HCT116 (cell line): ENCODE results near the gene DNASE1L1.

ENCODE experiments used
- EGR1 ChIP-seq: IDR thresholded peaks from 2 replicates; pipeline ENCODE4 v1.6.1; 2012; ENCODE audit warnings: low read depth
- JUND ChIP-seq: IDR thresholded peaks from 2 replicates; pipeline ENCODE4 v1.6.1; 2012
- POLR2A ChIP-seq: IDR thresholded peaks from 2 replicates; pipeline ENCODE4 v1.7.0; 2011; ENCODE audit warnings: borderline replicate concordance; ENCODE audit not compliant: insufficient read depth, insufficient read length; ENCODE audit errors: extremely low read depth
- POLR2AphosphoS5 ChIP-seq: IDR thresholded peaks from 2 replicates; pipeline ENCODE4 v1.6.1; 2011; ENCODE audit warnings: mild to moderate bottlenecking, low read depth, low read length, moderate library complexity
- RAD21 ChIP-seq: IDR thresholded peaks from 2 replicates; pipeline ENCODE4 v1.6.1; 2012; ENCODE audit warnings: low read depth, mild to moderate bottlenecking
- REST ChIP-seq: IDR thresholded peaks from 2 replicates; pipeline ENCODE4 v1.6.1; 2012; ENCODE audit warnings: low read depth
- SRF ChIP-seq: IDR thresholded peaks from 2 replicates; pipeline ENCODE4 v1.6.1; 2012; ENCODE audit warnings: low read depth
- YY1 ChIP-seq: IDR thresholded peaks from 2 replicates; pipeline ENCODE4 v1.6.1; 2011; ENCODE audit warnings: low read length, low read depth, moderate library complexity, mild to moderate bottlenecking; ENCODE audit not compliant: insufficient replicate concordance; ENCODE audit errors: extremely low read depth
- TF ChIP-seq, protein P1 (sequence below): IDR thresholded peaks from 2 replicates; pipeline ENCODE4 v1.6.1; 2012
- TF ChIP-seq, protein P2 (sequence below), 3 experiments: fragments of 200-600 bp in 1 of 3; sonication (generic) in 1 of 3; IDR thresholded peaks in 2 of 3; conservative IDR thresholded peaks in 1 of 3; 2 replicates each; pipeline ENCODE4 v1.5.1; 2012 to 2017; ENCODE audit warnings: low read depth in 2 of 3, low read length in 2 of 3, antibody characterized with exemption in 1 of 3, borderline replicate concordance in 1 of 3, control low read depth in 1 of 3, mild to moderate bottlenecking in 1 of 3, mixed read lengths in 1 of 3, mixed run types in 1 of 3, moderate library complexity in 1 of 3; ENCODE audit not compliant: insufficient read depth in 1 of 3

GRCh38 chrX:154375156-154375504 is 33.9 kb downstream of the DNASE1L1 start:
- TF ChIP-seq, protein P1, sequence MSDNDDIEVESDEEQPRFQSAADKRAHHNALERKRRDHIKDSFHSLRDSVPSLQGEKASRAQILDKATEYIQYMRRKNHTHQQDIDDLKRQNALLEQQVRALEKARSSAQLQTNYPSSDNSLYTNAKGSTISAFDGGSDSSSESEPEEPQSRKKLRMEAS: no peak
- TF ChIP-seq REST (no peak), POLR2AphosphoS5 (no peak), YY1 (no peak), JUND (no peak), EGR1 (no peak), SRF (no peak), POLR2A (no peak), RAD21 (no peak)
- TF ChIP-seq, protein P2, sequence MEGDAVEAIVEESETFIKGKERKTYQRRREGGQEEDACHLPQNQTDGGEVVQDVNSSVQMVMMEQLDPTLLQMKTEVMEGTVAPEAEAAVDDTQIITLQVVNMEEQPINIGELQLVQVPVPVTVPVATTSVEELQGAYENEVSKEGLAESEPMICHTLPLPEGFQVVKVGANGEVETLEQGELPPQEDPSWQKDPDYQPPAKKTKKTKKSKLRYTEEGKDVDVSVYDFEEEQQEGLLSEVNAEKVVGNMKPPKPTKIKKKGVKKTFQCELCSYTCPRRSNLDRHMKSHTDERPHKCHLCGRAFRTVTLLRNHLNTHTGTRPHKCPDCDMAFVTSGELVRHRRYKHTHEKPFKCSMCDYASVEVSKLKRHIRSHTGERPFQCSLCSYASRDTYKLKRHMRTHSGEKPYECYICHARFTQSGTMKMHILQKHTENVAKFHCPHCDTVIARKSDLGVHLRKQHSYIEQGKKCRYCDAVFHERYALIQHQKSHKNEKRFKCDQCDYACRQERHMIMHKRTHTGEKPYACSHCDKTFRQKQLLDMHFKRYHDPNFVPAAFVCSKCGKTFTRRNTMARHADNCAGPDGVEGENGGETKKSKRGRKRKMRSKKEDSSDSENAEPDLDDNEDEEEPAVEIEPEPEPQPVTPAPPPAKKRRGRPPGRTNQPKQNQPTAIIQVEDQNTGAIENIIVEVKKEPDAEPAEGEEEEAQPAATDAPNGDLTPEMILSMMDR (IDR thresholded peaks at IDR 0.05 in 2 of 3, conservative IDR thresholded peaks at IDR 0.05 in 1 of 3; ENCODE audit: borderline replicate concordance in 1 of 3, insufficient read depth in 1 of 3, low read depth in 2 of 3, low read length in 2 of 3): no peak
